ENCODE data around the gene KRTAP13-3.

The KRTAP13-3 gene

DNA sequence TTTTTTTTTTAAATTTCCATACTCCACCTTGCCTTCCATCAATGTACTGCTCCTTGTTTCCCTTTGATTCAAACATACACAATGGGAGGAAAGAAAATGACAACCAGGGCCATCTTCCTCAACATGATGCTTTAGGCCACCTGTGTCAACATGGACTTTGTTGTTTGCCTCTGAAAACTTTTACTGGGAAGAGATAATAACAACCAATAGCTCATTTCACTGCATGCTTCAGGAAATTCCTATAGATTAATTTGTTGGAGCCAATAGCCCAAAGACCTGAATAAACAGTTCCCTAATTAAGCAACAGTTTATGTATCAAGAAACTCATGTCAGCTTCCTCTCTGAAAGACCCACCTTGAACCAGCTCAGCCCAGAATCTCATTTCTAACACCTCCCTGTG is 17.5 kb upstream of the KRTAP13-3 start:
- no peak for DNase-seq (ENCODE audit: low spot score)
- in situ Hi-C loops (cut with MboI; ENCODE audit: low pct_unique_long_range_greater_than_20kb, low sequenced_read_pairs, unreplicated experiment), result no loop called here
- TF ChIP-seq, protein P1, sequence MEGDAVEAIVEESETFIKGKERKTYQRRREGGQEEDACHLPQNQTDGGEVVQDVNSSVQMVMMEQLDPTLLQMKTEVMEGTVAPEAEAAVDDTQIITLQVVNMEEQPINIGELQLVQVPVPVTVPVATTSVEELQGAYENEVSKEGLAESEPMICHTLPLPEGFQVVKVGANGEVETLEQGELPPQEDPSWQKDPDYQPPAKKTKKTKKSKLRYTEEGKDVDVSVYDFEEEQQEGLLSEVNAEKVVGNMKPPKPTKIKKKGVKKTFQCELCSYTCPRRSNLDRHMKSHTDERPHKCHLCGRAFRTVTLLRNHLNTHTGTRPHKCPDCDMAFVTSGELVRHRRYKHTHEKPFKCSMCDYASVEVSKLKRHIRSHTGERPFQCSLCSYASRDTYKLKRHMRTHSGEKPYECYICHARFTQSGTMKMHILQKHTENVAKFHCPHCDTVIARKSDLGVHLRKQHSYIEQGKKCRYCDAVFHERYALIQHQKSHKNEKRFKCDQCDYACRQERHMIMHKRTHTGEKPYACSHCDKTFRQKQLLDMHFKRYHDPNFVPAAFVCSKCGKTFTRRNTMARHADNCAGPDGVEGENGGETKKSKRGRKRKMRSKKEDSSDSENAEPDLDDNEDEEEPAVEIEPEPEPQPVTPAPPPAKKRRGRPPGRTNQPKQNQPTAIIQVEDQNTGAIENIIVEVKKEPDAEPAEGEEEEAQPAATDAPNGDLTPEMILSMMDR (IDR thresholded peaks at IDR 0.05; ENCODE audit: extremely low read depth, insufficient read depth, missing control alignments), result no peak

DNA sequence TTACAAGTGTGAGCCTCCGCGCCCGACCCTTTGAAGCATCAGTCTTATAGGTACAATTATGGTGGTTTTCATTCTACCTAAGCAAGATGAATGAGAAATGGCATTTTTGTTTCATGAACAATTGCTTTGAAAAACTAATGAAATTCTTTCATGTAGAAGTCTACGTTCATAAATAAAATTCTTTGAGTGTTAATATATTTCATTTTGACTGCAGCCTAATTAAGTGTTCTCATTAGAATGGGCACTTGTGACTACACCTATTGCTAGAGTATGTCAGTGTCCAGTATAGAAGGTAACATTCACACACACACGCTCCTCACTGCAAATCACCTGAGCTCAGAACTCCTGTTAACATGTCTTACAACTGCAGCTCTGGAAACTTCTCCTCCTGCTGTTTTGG is 14.2 kb upstream of the KRTAP13-3 start, which contains the start of gene KRTAP15-1:
Gene KRTAP15-1 (plus strand): TSS at position 301 of the 400 bp plus-strand sequence. CDS start 53 bp downstream, at position 354.
- in situ Hi-C loops (cut with MboI; ENCODE audit: low pct_unique_long_range_greater_than_20kb, low sequenced_read_pairs, unreplicated experiment), result no loop called here
- no peak for DNase-seq (ENCODE audit: low spot score)
- TF ChIP-seq, protein P1 (IDR thresholded peaks at IDR 0.05; ENCODE audit: extremely low read depth, insufficient read depth, missing control alignments), result no peak

DNA sequence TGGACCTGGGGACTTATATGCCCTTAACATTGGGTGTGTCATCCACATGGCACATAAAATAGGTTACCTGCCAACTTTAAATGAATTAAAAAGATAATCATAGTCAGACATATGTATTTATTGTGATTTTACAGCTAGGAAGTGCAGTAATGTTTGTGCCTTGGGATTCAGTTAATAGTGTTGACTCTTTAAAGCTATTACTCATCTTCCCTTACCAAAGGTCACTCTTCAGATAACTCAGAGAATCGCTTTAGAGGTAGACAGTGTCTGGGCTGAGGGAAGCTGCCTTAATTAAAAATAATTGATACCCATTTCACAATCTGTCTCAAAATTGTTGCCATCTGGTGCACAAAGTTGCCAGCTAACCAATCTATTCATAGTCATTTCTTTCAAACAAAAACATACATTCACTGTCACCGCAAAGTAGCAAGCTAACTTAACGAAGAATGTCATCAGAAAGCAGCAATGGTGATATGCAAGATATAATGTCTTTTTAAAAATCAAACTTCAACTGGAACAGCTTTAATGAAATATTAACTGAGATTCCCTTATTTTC is 11.4 kb upstream of the KRTAP13-3 start:
- in situ Hi-C loops (cut with MboI; ENCODE audit: low pct_unique_long_range_greater_than_20kb, low sequenced_read_pairs, unreplicated experiment), result no loop called here
- DNase-seq (ENCODE audit: low spot score), result no peak
- TF ChIP-seq, protein P1 (IDR thresholded peaks at IDR 0.05; ENCODE audit: extremely low read depth, insufficient read depth, missing control alignments), result no peak

DNA sequence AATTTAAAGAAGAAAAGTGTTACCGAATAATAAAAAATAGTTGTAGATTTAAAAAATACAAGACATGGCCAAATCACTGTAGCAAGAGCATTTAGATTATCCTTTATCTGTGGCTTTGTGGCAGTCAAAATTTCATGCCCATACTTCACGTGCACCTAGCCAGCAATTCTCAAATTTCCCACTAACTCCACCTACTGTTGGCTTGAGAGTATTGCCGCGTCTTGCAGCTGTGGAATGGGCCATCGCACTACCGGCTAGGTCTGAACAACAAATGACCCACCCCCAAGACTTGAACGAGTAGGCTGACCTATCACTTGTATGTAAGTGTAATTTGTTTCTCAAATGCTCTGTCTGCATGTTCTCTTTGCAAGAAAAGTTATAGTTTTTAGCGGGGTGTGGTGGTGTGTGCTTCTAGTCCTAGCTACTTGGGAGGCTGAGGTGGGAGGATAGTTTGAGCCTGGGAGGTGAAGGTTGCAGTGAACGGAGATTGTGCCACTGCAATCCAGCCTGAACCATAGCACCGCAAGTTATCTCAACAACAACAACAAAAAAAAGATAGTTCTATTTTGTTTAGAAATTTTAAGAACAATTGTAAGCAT is 8.4 kb upstream of the KRTAP13-3 start:
- DNase-seq (ENCODE audit: low spot score), result no peak
- in situ Hi-C loops (cut with MboI; ENCODE audit: low pct_unique_long_range_greater_than_20kb, low sequenced_read_pairs, unreplicated experiment), result no loop called here
- TF ChIP-seq, protein P1 (IDR thresholded peaks at IDR 0.05; ENCODE audit: extremely low read depth, insufficient read depth, missing control alignments), result peak; percentile 33

DNA sequence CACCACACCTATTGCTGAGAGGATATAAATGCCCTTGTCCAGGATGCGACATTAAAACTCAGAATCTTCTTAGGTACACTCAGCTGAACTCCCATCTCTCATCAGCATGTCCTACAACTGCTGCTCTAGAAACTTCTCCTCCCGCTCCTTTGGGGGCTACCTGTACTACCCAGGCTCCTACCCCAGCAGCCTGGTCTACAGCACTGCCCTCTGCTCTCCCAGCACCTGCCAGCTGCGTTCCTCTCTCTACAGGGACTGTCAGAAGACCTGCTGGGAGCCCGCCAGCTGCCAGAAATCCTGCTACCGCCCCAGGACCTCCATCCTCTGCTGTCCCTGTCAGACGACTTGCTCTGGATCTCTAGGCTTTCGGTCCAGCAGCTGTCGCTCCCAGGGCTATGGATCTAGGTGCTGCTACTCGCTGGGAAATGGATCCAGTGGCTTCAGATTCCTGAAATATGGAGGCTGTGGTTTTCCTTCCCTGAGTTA is 4.5 kb upstream of the KRTAP13-3 start, which contains the start of gene KRTAP13-4:
Gene KRTAP13-4 (plus strand): TSS at position 51 of the 486 bp plus-strand sequence. CDS start 56 bp downstream, at position 107.
- TF ChIP-seq, protein P1 (IDR thresholded peaks at IDR 0.05; ENCODE audit: extremely low read depth, insufficient read depth, missing control alignments), result no peak

DNA sequence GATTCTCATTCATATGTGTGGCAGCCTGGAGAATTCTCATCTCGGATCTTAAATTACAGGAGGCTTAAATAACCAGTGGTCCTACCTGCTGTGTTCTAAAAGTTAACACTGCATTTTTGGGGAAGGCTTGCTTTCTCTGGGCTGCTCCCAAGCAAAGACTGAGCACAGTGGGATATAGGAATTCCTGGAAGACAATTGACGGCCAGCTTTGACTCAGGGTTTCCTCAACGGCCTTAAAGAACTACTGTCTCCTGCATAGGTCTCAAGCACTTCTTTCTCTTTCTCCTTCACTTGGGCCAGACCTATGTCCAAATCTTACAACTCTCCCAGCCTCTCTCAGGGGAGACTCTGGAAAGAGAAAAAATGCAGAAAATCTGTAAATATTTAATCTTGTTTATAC is 1.0 kb upstream of the KRTAP13-3 start:
- TF ChIP-seq, protein P1 (IDR thresholded peaks at IDR 0.05; ENCODE audit: extremely low read depth, insufficient read depth, missing control alignments), result no peak
- no peak for DNase-seq (ENCODE audit: low spot score)
- in situ Hi-C loops (cut with MboI; ENCODE audit: low pct_unique_long_range_greater_than_20kb, low sequenced_read_pairs, unreplicated experiment), result no loop called here

More for the DNA sequence above, 4.5 kb upstream of the KRTAP13-3 start, which contains the start of gene KRTAP13-4:
- in situ Hi-C loops (cut with MboI; ENCODE audit: low pct_unique_long_range_greater_than_20kb, low sequenced_read_pairs, unreplicated experiment), result no loop called here
- no peak for DNase-seq (ENCODE audit: low spot score)
